Stimulated activated CD8-positive, alpha-beta memory T cell treated with anti-CD3 and anti-CD28 coated beads, Interleukin-15, amount 100 ng/mL, for 48 hours (primary cell): ENCODE data around the gene HBB.
"Not testable (repeated sequence)": the region's sequence is repeated elsewhere in the genome, so short reads cannot be mapped to it uniquely, and the experiment has no call there.

Experiments
- DNase-seq, 2 donors: peaks; one replicate each; pipeline ENCODE4 v3.0.0-alpha.2; 2020; ENCODE audit warnings: low read depth in 2 of 2

The HBB gene

DNA sequence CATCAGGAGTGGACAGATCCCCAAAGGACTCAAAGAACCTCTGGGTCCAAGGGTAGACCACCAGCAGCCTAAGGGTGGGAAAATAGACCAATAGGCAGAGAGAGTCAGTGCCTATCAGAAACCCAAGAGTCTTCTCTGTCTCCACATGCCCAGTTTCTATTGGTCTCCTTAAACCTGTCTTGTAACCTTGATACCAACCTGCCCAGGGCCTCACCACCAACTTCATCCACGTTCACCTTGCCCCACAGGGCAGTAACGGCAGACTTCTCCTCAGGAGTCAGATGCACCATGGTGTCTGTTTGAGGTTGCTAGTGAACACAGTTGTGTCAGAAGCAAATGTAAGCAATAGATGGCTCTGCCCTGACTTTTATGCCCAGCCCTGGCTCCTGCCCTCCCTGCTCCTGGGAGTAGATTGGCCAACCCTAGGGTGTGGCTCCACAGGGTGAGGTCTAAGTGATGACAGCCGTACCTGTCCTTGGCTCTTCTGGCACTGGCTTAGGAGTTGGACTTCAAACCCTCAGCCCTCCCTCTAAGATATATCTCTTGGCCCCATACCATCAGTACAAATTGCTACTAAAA lies at the start of gene HBB:
TSS of gene HBB (minus strand) at position 340 of the 579 bp plus-strand sequence. CDS start at position 290, 50 bp downstream.
- DNase-seq = no peak

GRCh38 chr11:5275369-5276110 lies 48.7 kb upstream of the HBB start:
- DNase-seq = no peak

GRCh38 chr11:5274395-5274794 lies 47.5 kb upstream of the HBB start:
- DNase-seq = no peak

- no peak for DNase-seq
Observed at GRCh38 chr11:5272395-5273017, 45.6 kb upstream of the HBB start.

DNA sequence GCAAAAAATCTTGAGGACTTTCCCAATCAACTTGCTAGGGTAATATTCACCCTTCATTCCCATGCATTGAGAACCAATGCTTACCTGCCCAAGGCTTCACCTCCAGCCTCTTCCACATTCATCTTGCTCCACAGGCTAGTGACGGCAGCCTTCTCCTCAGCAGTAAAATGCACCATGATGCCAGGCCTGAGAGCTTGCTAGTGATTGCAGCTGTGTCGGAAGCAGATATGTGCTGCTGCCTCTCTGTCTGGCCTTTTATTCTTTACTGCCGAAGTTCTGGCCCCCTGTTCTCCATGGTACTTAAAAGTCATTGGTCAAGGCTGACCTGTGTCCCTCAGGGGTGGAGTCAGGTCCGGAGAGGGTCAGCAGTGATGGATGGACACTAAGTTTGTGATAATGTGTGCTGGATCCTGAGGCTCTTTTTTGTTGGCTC lies 42.9 kb upstream of the HBB start, which contains the start of gene HBE1:
TSS of gene HBE1 (minus strand) at position 231 of the 433 bp plus-strand sequence. CDS start at position 176, 55 bp downstream.
- no peak for DNase-seq

- DNase-seq = no peak
Observed at GRCh38 chr11:5267033-5267563, 40.2 kb upstream of the HBB start.

DNA sequence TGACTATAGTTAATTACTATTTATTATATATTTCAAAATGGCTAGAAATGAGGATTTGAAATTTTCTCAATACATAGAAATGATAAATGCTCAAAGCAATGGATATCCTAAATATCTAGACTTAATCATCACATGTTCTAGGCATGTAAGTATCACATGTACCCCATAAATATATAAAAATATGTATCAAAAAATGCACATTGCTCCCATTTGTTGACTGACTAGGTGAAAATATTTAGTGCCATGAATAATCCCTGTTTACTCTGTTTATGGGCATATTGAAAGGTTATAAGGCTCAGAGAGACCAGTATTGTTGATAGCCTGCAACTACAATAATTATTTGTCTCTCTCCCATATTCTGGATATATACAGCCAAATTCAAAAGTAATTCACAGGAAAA lies 39.7 kb upstream of the HBB start:
- DNase-seq = no peak

- no peak for DNase-seq
Observed at GRCh38 chr11:5265832-5266231, 39.0 kb upstream of the HBB start.

DNA sequence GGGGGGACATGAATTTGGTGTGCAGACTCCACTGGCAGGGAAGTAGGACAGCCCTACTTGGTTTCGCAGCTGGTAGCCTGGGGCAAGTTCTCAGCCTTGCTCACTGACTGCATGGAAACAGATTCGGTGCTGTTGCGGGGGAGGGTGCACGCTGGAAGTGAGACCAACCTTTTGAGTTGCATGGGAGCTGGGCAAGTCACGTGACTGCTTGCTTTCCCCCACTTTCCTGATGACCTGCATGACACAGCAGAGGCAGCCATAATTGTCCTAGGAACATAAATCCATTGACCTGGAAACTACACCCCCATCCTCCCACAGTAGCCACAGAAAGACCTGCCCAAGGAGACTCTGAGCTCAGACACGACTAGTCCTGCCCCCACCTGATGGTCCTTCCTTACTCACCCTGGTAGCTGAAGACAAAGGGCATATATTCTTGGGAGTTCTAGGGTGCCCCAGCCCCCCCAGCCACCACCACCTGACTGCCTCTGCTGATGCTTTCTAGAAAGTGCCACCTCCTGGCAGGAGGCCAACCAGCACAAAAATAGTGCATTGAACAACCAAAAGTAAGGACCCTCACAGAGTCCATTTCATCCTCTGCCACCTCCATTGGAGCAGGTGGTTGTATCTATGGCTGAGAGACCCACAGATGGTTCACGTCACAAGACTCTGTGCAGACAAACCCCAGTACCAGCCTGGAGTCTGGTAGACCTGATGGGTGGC lies 31.8 kb upstream of the HBB start:
- DNase-seq = no peak

DNA sequence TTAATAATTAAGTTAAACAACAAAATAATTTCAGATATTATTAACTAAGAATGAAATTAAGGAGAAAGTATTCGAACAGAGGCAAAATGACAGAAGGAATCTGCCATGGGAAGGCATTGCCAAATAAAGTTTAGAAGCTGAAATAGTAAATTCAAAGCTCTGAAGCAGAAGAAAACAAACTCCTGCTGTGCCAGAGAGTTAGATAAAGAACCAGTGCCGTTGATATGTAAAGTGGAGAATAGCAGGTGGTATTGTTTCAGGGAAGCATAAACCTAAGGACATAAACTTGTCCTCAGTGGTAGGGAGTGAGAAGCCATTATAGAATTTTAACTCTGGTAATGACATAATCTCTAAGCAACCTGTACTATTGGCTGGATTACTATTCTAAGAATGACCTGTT lies 30.4 kb upstream of the HBB start:
- DNase-seq = no peak

GRCh38 chr11:5254646-5255413 lies 28.0 kb upstream of the HBB start, which contains the start of gene HBG2:
HBG2 (minus strand) TSS chr11:5254781; CDS start chr11:5254728, 53 bp downstream.
- not testable (repeated sequence) for DNase-seq

DNA sequence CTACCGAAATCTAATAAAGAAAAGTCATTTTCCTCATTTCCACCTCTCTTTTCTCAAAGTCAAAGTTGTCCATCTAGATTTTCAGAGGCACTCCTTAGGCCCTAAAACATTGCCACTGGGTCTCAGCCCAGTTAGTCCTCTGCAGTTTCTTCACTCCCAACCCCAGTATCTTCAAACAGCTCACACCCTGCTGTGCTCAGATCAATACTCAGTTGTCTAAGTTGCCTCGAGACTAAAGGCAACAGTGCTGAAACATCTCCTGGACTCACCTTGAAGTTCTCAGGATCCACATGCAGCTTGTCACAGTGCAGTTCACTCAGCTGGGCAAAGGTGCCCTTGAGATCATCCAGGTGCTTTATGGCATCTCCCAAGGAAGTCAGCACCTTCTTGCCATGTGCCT lies 27.2 kb upstream of the HBB start:
- DNase-seq = not testable (repeated sequence)

DNA sequence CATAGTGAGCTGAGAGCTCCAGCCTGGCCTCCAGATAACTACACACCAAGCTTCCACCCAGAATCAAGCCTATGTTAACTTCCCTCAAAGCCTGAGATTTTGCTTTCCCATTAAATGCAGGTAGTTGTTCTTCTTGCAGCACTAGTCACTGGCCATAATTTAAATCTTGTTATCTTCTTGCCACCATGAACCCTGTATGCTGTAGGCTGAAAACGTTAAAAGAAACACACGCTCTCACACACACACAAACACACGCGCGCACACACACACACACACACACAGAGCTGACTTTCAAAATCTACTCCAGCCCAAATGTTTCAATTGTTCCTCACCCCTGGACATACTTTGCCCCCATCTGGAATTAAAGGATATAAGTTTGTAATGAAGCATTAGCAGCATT lies 26.6 kb upstream of the HBB start:
- not testable (repeated sequence) for DNase-seq

- no peak for DNase-seq
Observed at GRCh38 chr11:5252919-5253265, 26.0 kb upstream of the HBB start.

DNA sequence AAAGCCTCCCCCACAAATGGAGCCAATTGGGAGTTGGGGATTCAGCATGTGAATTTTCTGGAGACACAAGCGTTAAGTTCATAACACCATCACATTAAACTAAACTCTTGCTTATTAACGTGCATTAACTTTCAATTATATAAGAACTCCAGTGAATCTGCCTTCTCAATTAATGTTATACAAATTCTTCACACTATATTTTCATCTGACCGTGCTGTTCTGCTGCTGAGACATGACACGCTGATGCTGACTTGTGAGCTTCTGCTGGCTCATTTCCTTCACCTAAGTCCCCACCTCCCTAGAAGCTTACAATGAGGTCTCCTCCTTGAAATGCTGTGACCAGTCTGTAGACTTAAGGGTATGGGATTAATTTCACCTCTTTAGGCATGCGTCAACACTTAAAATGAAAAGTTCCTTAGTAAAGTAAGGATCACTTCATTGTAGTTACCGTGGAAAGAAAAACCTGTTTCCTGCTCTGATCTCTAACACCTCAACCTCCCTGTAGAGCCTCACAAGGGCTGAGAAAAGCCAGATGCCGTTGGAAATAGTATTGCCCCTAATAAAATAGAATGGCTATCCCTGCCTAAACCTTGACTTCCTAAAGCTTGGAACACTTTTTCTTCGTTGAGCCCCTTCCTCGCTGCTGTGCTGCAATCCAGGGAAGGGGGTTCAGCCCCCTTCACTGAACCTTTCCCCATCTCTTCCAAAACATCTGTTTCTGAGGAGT lies 25.5 kb upstream of the HBB start:
- DNase-seq = no peak

DNA sequence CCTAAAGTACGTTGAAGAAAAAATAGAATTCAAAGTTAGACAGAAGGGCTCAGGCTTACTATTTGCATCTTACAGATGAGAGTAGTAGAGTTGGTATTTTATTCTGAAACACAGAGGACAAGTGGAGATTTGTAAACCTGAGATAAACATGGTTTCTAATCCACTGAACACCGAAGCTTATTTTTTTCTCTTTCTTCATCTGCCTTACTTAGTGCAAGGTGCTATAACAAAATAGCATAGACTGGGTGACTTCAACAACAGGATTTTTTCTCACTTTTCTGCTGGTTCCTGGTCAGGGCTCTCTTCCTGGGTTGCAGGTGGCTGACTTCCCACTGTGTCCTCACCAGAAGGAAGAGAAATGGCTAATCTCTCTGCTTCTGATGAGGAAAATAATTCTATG lies 24.9 kb upstream of the HBB start:
- DNase-seq = no peak

GRCh38 chr11:5250543-5251204 lies 23.8 kb upstream of the HBB start:
- no peak for DNase-seq

DNA sequence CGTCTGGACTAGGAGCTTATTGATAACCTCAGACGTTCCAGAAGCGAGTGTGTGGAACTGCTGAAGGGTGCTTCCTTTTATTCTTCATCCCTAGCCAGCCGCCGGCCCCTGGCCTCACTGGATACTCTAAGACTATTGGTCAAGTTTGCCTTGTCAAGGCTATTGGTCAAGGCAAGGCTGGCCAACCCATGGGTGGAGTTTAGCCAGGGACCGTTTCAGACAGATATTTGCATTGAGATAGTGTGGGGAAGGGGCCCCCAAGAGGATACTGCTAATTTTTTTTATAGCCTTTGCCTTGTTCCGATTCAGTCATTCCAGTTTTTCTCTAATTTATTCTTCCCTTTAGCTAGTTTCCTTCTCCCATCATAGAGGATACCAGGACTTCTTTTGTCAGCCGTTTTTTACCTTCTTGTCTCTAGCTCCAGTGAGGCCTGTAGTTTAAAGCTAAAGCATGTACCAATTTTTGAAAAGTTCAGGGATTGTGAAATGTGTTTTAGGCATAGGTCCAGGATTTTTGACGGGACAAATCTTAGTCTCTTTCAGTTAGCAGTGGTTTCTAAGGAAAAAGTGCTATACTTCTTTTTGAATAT lies 23.0 kb upstream of the HBB start, which contains the start of gene HBG1:
TSS of gene HBG1 (minus strand) at position 51 of the 590 bp plus-strand sequence. CDS start 53 bp downstream, outside the sequence.
- DNase-seq = not testable (repeated sequence)

DNA sequence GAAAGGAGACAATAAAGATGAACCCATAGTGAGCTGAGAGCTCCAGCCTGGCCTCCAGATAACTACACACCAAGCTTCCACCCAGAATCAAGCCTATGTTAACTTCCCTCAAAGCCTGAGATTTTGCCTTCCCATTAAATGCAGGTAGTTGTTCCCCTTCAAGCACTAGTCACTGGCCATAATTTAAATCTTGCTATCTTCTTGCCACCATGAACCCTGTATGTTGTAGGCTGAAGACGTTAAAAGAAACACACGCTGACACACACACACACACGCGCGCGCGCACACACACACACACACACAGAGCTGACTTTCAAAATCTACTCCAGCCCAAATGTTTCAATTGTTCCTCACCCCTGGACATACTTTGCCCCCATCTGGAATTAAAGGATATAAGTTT lies 21.6 kb upstream of the HBB start:
- DNase-seq = not testable (repeated sequence)
